HG03575 (cell line): ENCODE results near the gene OR2T10.
"Not testable (repeated sequence)": the region's sequence is repeated elsewhere in the genome, so short reads cannot be mapped to it uniquely, and the experiment has no call there.

ENCODE experiments used
- ATAC-seq: cut with Tn5 transposase; IDR thresholded peaks from one replicate; pipeline ENCODE4 v1.9.1; 2021; ENCODE audit not compliant: unreplicated experiment, insufficient number of reproducible peaks, low FRiP score; ENCODE audit errors: extremely low read depth

The OR2T10 gene

GRCh38 chr1:248610301-248610700, 12.8 kb upstream of the OR2T10 start:
- no peak for ATAC-seq

GRCh38 chr1:248599396-248599795, 1.9 kb upstream of the OR2T10 start:
- no peak for ATAC-seq

- ATAC-seq, result no peak
Observed at GRCh38 chr1:248596615-248597014, 885 bp downstream of the OR2T10 start.

- ATAC-seq, result no peak
Observed at GRCh38 chr1:248593226-248593625, 4.3 kb downstream of the OR2T10 start.

GRCh38 chr1:248592655-248593054, 4.8 kb downstream of the OR2T10 start:
- ATAC-seq, result no peak

- no peak for ATAC-seq
Observed at GRCh38 chr1:248590055-248590454, 7.4 kb downstream of the OR2T10 start.

GRCh38 chr1:248589334-248589733, 8.2 kb downstream of the OR2T10 start:
- no peak for ATAC-seq

- no peak for ATAC-seq
Observed at GRCh38 chr1:248585266-248585665, 12.2 kb downstream of the OR2T10 start.

- no peak for ATAC-seq
Observed at GRCh38 chr1:248576260-248576980, 21.1 kb downstream of the OR2T10 start.

GRCh38 chr1:248574657-248575056, 22.8 kb downstream of the OR2T10 start, which contains the start of gene OR2T34:
TSS of gene OR2T34 (minus strand) at chr1:248574757. CDS start at chr1:248574757, 0 bp downstream.
- not testable (repeated sequence) for ATAC-seq

GRCh38 chr1:248573856-248574255, 23.6 kb downstream of the OR2T10 start:
- ATAC-seq, result not testable (repeated sequence)

GRCh38 chr1:248572049-248572448, 25.5 kb downstream of the OR2T10 start:
- peak; percentile 96 for ATAC-seq

GRCh38 chr1:248570811-248571210, 26.7 kb downstream of the OR2T10 start:
- ATAC-seq, result not testable (repeated sequence)

GRCh38 chr1:248569049-248569448, 28.5 kb downstream of the OR2T10 start:
- not testable (repeated sequence) for ATAC-seq

GRCh38 chr1:248565530-248566373, 31.7 kb downstream of the OR2T10 start:
- not testable (repeated sequence) for ATAC-seq

GRCh38 chr1:248562672-248563071, 34.8 kb downstream of the OR2T10 start, which contains the start of gene OR2T29:
TSS of gene OR2T29 (minus strand) at chr1:248562772. CDS start at chr1:248559491, 3,281 bp downstream.
- ATAC-seq, result not testable (repeated sequence)

- not testable (repeated sequence) for ATAC-seq
Observed at GRCh38 chr1:248551027-248551426, 46.5 kb downstream of the OR2T10 start.

GRCh38 chr1:248547383-248547782, 50.1 kb downstream of the OR2T10 start:
- not testable (repeated sequence) for ATAC-seq
